T-helper 17 cell (primary cell): ENCODE data around the gene LRRN1. TPM values are rescaled to one million over a fixed set of nuclear protein-coding genes. Genes with fewer than 3 reads are reported as not detected.
"Not testable (repeated sequence)": the region's sequence is repeated elsewhere in the genome, so short reads cannot be mapped to it uniquely, and the experiment has no call there.

Source experiments
- ATAC-seq: fragments of 150-1000 bp; cut with Tn5 transposase; 2 replicates; pipeline ENCODE4 v1.10.0; 2021; ENCODE audit warnings: mild to moderate bottlenecking, moderate library complexity
- DNase-seq, 3 donors: peaks; one replicate each; pipeline versions ENCODE4 v3.0.0 to v3.0.0-alpha.2; 2020 to 2021
- H3K9me3 ChIP-seq: one replicate; pipeline ENCODE4 v1.7.0; 2013; ENCODE audit warnings: low read length, mild to moderate bottlenecking; ENCODE audit not compliant: control insufficient read depth, poor library complexity, severe bottlenecking
- H3K27ac Mint-ChIP-seq: one replicate; pipeline ENCODE4 v1.8.0; 2022; ENCODE audit warnings: mild to moderate bottlenecking, moderate library complexity, mixed read lengths
- H3K27me3 Mint-ChIP-seq: one replicate; pipeline ENCODE4 v1.8.0; 2022; ENCODE audit warnings: mixed read lengths
- H3K36me3 Mint-ChIP-seq: one replicate; pipeline ENCODE4 v1.8.0; 2022; ENCODE audit warnings: low read depth, mixed read lengths
- H3K4me1 Mint-ChIP-seq: one replicate; pipeline ENCODE4 v1.8.0; 2022; ENCODE audit warnings: mild to moderate bottlenecking, mixed read lengths
- H3K4me3 Mint-ChIP-seq: one replicate; pipeline ENCODE4 v1.8.0; 2022; ENCODE audit warnings: mild to moderate bottlenecking, moderate library complexity, mixed read lengths
- total RNA-seq, 4 donors: library from RNA in 2 of 4; stranded (reverse) in 2 of 4; gene quantifications; one replicate each; pipeline ENCODE4 v1.2.3 and lab custom pipeline; 2022 to 2026

LRRN1 gene
- total RNA-seq, 2 donors from 2014 or later = not detected

DNA sequence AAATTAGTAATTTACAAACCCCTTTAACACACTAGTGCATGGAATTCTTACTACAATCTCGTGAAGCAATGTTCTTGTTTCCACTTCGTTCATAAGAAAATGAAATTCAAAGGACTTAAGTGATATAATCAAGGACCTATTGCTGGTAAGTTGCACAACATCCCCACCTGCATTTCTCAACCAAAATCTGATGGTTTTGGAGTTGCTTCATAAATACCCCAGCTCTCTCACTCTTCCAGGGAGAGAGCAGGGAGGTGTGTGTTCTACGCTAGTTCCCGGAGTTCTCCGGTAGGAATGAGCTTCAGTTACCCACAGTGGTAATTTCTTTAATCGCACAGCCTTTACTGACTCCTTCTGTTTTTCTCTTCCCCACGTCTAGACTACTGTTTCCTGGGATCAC lies 81.8 kb downstream of the LRRN1 start:
- DNase-seq (no peak), ATAC-seq (no peak)
- Mint-ChIP-seq H3K27me3 (no peaks in the 10 kb centered on the region), H3K4me3 (no peak overlapping the region), H3K27ac (no peak overlapping the region), H3K36me3 (no peaks in the 10 kb centered on the region), H3K4me1 (no peaks in the 10 kb centered on the region)
- H3K9me3 ChIP-seq = no peaks in the 10 kb centered on the region

DNA sequence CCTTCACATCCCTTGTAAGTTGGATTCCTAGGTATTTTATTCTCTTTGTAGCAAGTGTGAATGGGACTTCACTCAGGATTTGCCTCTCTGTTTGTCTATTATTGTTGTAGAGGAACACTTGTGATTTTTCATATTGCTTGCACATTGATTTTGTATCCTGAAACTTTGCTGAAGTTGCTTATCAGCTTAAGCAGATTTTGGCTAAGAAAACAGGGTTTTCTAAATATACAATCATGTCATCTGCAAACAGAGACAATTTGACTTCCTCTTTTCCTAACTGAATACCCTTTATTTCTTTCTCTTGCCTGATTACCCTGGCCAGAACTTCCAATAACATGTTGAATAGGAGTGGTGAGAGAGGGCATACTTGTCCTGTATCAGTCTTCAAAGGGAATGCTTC lies 88.1 kb downstream of the LRRN1 start:
- not testable (repeated sequence) for H3K9me3 ChIP-seq, ATAC-seq, DNase-seq, H3K4me1 Mint-ChIP-seq, H3K27ac Mint-ChIP-seq, H3K36me3 Mint-ChIP-seq, H3K4me3 Mint-ChIP-seq, H3K27me3 Mint-ChIP-seq

DNA sequence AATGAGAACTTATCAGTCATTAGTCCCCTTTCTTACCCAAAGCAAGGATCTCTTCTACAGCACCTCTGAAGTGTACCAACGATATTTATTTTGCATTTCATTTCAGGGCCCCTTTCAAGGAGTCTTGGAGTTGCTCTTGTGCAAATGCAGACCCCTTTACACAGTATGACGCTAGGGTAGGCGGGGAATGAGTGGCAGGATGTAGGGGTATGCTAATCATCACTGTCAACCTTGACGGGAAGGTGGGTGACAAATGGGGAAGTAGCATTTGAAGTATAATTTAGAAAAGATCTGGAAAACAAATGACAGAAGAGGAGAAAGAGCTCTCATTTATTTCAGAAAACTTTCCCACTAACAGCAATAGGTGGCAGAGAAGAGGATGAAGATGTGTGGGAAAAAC lies 94.4 kb downstream of the LRRN1 start:
- Mint-ChIP-seq H3K36me3 (no peaks in the 10 kb centered on the region), H3K27me3 (no peaks in the 10 kb centered on the region), H3K4me1 (no peaks in the 10 kb centered on the region), H3K27ac (no peak overlapping the region), H3K4me3 (no peak overlapping the region)
- ATAC-seq (no peak), DNase-seq (no peak)
- no peaks in the 10 kb centered on the region for H3K9me3 ChIP-seq
